Activated CD4-positive, alpha-beta T cell treated with anti-CD3 and anti-CD28 coated beads for 36 hours (primary cell): ENCODE measurements around the gene CDIPT. TPM values are rescaled to one million over a fixed set of nuclear protein-coding genes. Genes with fewer than 3 reads are reported as not detected.

Source experiments
- ATAC-seq: fragments of 200-7000 bp; cut with Tn5 transposase; one replicate; pipeline ENCODE4 v1.10.0; 2021; ENCODE audit warnings: mild to moderate bottlenecking, moderate library complexity
- CTCF ChIA-PET: fragments of 350-600 bp; sonication (Branson Sonifier 250); formaldehyde crosslinking; loops from one replicate; lab custom pipeline; 2021; ENCODE audit warnings: antibody characterized with exemption; lab: Charles Lee
- POLR2A ChIA-PET: fragments of 350-600 bp; sonication (Branson Sonifier 250); formaldehyde crosslinking; loops from one replicate; lab custom pipeline; 2021; ENCODE audit warnings: antibody characterized with exemption, inconsistent platforms; lab: Charles Lee
- DNase-seq: peaks from one replicate; pipeline ENCODE4 v3.0.0-alpha.2; 2020
- H3K27ac Mint-ChIP-seq: one replicate; pipeline ENCODE4 v1.8.0; 2021; ENCODE audit warnings: mixed read lengths
- H3K27me3 Mint-ChIP-seq: one replicate; pipeline ENCODE4 v1.8.0; 2021; ENCODE audit warnings: mixed read lengths
- H3K36me3 Mint-ChIP-seq: one replicate; pipeline ENCODE4 v1.8.0; 2021; ENCODE audit warnings: low read depth, mixed read lengths
- H3K4me1 Mint-ChIP-seq: one replicate; pipeline ENCODE4 v1.8.0; 2021; ENCODE audit warnings: mixed read lengths
- H3K4me3 Mint-ChIP-seq: one replicate; pipeline ENCODE4 v1.8.0; 2021; ENCODE audit warnings: mild to moderate bottlenecking, moderate library complexity, mixed read lengths
- H3K9me3 Mint-ChIP-seq: one replicate; pipeline ENCODE4 v1.8.0; 2021; ENCODE audit warnings: low read depth, mixed read lengths
- intact Hi-C, 2 experiments: fragments of 100-400 bp; cut with DNase I in 1 of 2; cut with micrococcal nuclease in 1 of 2; formaldehyde crosslinking; loops; one replicate each; pipeline versions ENCODE4 v1.14.2 to v1.15.1; 2022 to 2024; cut with DNase I, micrococcal nuclease
- total RNA-seq, 2 experiments: library from RNA; stranded (reverse); gene quantifications; one replicate each; pipeline ENCODE4 v1.2.3, GENCODE V29; 2021

Gene CDIPT
- total RNA-seq, 2 experiments from 2014 or later, result 35.1 to 50.0 TPM

DNA sequence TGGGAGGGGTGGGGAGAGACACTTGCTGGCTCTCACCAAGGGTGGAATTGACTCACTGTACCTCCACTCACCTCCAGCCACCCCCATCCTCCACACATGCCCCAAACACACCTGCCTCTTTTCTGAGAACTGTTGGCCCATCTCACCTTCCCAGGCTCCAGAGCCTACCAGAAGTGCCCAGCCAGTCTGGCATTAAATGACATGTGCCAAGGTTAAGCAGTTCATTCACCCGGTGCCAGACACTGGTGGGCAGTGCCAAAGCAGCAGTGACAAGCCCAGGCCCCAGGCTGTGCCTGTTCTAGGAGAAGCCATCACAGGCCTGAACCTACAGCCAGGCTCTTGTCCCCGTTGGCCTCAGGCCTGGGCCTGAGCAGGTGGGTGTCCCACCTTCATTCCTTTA lies 31.5 kb downstream of the CDIPT start:
- Mint-ChIP-seq H3K36me3 (peaks cover 31% of the 10 kb centered on the region), H3K4me1 (peaks cover 37% of the 10 kb centered on the region), H3K9me3 (no peaks in the 10 kb centered on the region), H3K27ac (no peak overlapping the region), H3K27me3 (no peaks in the 10 kb centered on the region), H3K4me3 (no peak overlapping the region)
- DNase-seq (no peak), ATAC-seq (no peak)
- ChIA-PET POLR2A (no interaction called here), CTCF (no interaction called here)
- intact Hi-C loops, result no loop called here

DNA sequence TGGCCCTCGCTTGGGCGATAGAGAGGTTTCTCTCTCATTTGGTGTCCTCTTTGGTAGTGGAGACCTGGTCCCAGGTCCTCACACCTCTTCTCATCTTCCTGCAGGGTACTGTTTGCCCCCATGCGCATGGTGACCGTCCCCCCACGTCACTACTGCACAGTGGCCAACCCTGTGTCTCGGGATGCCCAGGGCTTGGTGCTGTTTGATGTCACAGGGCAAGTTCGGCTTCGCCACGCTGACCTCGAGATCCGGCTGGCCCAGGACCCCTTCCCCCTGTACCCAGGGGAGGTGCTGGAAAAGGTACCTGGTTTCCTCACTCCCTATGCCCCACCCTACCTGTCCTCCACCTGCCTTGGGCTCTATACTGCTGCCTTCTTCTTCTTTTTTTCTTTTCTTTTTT lies 32.3 kb downstream of the CDIPT start:
- Mint-ChIP-seq H3K4me3 (no peak overlapping the region), H3K27me3 (no peaks in the 10 kb centered on the region), H3K27ac (no peak overlapping the region), H3K4me1 (peaks cover 44% of the 10 kb centered on the region), H3K36me3 (peaks cover 28% of the 10 kb centered on the region), H3K9me3 (no peaks in the 10 kb centered on the region)
- ATAC-seq (no peak), DNase-seq (no peak)
- CTCF ChIA-PET, result no interaction called here
- intact Hi-C loops, result no loop called here
- POLR2A ChIA-PET, result no interaction called here

DNA sequence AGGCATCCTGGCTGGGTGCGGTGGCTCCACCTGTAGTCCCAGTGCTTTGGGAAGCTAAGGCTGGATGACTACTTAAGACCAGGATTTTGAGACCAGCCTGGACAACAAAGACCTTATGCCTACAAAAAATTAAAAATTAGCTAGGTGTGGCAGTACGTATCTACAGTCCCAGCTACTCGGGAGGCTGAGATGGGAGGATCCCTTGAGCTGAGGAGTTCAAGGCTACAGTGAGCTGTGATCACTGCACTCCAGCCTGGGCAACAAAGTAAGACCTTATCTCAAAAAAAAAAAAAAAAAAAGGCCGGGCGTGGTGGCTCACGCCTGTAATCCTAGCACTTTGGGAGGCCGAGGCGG lies 36.7 kb downstream of the CDIPT start:
- Mint-ChIP-seq H3K4me3 (peak overlapping the region; percentile 53), H3K36me3 (peaks cover 14% of the 10 kb centered on the region), H3K27me3 (no peaks in the 10 kb centered on the region), H3K9me3 (no peaks in the 10 kb centered on the region), H3K27ac (peak overlapping the region; percentile 92), H3K4me1 (peaks cover 78% of the 10 kb centered on the region)
- DNase-seq (no peak), ATAC-seq (no peak)
- intact Hi-C loops, result loop anchor here in 1 of 2 experiments (2.0 kb wide), 2 partner anchors 42 to 818 kb away; no protein-coding TSS in a partner anchor
- POLR2A ChIA-PET, result interaction anchor here (0.7 to 4.5 kb wide), 6 partner anchors 8 to 360 kb away, joined by 3 to 25 read pairs (median 6); partner anchors contain the start of gene PAGR1
- CTCF ChIA-PET, result interaction anchor here (0.6 to 6.4 kb wide), 11 partner anchors 8 to 268 kb away, joined by 3 to 53 read pairs (median 4); partner anchors contain the start of gene PAGR1

DNA sequence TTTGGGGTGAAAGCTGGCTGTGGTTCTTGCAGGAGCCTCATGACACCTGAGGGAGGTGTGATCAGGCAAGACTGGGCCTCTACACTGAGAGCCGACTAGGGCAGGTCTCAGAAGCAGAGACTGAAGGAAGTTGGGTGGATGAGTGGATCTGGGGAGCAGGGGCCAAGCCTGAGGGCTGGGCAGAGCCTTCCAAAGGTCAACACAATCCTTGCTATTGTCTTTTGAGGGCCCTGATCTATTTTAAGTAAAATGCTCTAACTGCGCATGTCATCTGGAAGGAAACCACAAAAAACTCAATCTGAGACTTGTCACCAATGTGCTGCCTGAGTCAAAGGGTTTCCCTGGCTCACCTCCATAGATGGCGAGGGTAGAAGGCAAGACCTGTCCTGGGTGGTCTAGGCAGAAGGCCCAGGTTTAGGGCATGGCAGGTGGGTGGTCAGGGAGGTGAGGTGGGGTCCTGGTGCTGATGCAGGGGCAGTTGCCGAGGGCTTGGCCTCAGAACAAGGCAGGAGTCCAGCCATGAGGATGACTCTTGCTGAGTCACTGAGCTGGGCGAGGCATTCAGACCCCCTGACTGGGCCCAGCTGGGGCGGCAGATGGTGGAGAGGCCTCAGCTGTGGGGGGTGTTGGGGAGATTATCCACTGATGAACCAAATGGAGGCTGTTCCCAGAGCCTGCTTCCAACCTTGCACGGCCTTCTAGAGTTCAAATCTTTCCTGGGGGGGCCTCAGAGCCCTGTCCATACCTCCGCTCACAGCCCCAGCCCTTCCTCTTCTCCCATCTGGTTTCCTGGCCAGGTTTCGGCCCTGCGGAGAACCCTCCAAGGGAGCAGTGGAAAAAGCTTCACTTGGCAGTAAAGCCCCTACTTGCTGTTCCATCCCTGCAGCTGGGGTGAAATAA lies 37.6 kb downstream of the CDIPT start:
- peak overlapping the region; percentile 91 for H3K27ac Mint-ChIP-seq

DNA sequence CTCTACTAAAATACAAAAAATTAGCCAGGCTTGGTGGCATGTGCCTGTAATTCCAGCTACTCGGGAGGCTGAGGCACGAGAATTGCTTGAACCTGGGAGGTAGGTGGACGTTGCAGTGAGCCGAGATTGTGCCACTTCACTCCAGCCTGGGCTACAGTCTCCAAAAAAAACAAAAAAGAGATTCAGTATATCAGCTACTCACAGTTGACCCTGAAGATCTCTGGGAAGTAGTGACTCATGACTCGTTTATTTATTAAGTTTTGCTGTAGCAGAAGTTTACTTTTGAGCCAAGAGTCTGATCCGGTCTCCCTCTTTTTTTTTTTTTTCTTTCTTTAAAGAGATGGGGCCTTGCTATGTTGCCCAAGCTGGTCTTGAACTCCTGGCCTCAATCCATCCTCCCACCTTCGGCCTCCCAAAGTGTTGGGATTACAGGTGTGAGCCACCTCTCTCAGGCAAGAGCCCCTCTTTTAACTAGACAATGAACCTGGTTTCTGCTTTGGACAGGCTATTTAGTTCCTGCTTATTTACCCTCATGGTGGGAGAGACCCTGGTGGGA lies 38.4 kb downstream of the CDIPT start:
- peak overlapping the region; percentile 91 for H3K27ac Mint-ChIP-seq
- intact Hi-C loops, result loop anchor here (1.0 kb wide), 4 partner anchors 8 to 268 kb away; partner anchors contain the start of gene PAGR1 (in 1 of the 2)
- DNase-seq, result no peak
- peaks cover 78% of the 10 kb centered on the region for H3K4me1 Mint-ChIP-seq
- ChIA-PET POLR2A (interaction anchor here (0.6 to 4.5 kb wide), 6 partner anchors 8 to 647 kb away, joined by 3 to 25 read pairs (median 4); partner anchors contain the start of gene PAGR1), CTCF (interaction anchor here (0.7 to 6.4 kb wide), 6 partner anchors 9 to 151 kb away, joined by 3 to 53 read pairs (median 5); partner anchors contain the start of gene PAGR1)
- peak overlapping the region; percentile 53 for H3K4me3 Mint-ChIP-seq
- H3K36me3 Mint-ChIP-seq, result peaks cover 24% of the 10 kb centered on the region
- H3K9me3 Mint-ChIP-seq, result no peaks in the 10 kb centered on the region
- no peak for ATAC-seq
- no peaks in the 10 kb centered on the region for H3K27me3 Mint-ChIP-seq

More for the DNA sequence above, 37.6 kb downstream of the CDIPT start:
- Mint-ChIP-seq H3K4me3 (peak overlapping the region; percentile 53), H3K27me3 (no peaks in the 10 kb centered on the region), H3K9me3 (no peaks in the 10 kb centered on the region), H3K4me1 (peaks cover 78% of the 10 kb centered on the region), H3K36me3 (peaks cover 18% of the 10 kb centered on the region)
- POLR2A ChIA-PET, result interaction anchor here (0.6 to 4.5 kb wide), 4 partner anchors 7 to 93 kb away, joined by 3 to 25 read pairs (median 10); partner anchors contain the start of gene PAGR1
- DNase-seq (peak; percentile 72), ATAC-seq (peak; percentile 57)
- intact Hi-C loops, result loop anchor here (1.0 to 2.0 kb wide), 6 partner anchors 9 to 817 kb away; partner anchors contain the start of gene PAGR1 (in 1 of the 2)
- CTCF ChIA-PET, result interaction anchor here (0.7 to 6.4 kb wide), 7 partner anchors 9 to 150 kb away, joined by 3 to 53 read pairs (median 10); partner anchors contain the start of gene PAGR1

DNA sequence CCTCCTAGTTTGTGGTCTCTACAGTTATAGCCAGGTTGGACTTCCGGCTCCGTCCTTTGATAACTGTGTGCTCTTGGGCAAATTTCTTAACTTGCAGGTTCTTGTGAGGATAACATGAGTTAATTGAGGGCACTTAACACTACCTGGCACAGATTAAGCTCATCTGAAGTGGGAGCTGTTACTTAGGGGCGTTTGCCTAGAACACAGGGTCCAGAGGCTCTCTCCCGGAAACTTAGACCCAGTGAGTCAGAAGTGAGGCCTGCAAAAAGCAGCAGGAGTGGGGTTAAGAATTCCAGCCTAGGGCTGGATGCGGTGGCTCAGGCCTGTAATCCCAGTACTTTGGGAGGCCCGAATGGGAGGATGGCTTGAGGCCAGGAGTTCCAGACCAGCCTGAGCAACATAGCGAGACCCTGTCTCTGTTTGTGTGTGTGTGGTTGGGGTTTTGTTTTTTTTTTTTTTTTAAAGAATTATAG lies 41.3 kb downstream of the CDIPT start:
- CTCF ChIA-PET, result interaction anchor here (0.9 to 3.2 kb wide), 5 partner anchors 23 to 122 kb away, joined by 3 to 17 read pairs (median 7); partner anchors contain the start of gene KIF22

DNA sequence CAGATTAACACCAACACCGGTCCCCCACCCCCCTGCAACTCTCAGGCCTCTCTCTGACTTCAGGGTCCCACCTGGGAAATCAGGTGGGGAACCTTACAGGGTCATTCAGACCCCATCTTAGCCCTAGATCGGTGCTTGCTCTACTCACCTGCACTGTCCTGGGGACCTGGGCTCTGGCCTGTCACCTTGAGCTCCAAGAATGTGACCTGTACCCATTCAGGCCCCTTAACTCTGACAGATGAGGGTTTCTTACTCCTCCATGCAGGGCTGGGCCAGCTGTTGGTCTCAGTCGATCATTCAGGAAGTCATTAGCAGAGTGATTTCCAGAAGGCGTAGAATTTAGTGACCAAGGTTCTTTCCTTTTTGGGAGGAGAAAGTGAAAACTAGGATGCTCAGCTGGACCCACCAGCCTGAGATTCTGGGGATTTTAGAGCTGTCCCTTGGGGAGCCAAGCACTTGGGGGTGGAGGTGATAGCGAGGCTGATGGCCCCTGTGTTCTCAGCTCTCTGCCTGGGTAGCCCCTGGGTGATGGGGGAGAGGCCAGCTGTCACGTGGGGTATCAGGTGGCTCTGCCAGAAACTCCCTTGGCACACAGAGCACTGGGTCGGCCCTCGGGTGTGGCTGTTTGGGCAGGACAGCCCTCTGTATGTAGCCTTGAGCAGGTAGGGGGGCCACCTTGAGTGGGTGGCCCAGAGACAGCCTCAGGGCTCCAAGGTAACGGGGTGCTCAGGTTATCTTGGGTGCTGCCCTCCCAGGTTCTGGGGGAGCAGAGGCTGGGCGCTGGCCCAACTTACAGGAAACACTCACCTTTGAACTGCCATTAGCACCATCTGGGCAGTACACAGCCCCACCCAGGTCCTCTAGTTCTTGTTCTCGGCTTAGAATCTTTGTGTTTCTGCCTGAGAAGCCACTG lies 42.0 kb downstream of the CDIPT start:
- H3K9me3 Mint-ChIP-seq, result no peaks in the 10 kb centered on the region
- H3K27me3 Mint-ChIP-seq, result no peaks in the 10 kb centered on the region
- peaks cover 71% of the 10 kb centered on the region for H3K4me1 Mint-ChIP-seq
- H3K36me3 Mint-ChIP-seq, result peaks cover 44% of the 10 kb centered on the region
- DNase-seq (peak; percentile 78), ATAC-seq (peak; percentile 31)
- peak overlapping the region; percentile 95 for H3K27ac Mint-ChIP-seq
- intact Hi-C loops, result no loop called here
- ChIA-PET POLR2A (interaction anchor here (0.7 to 2.0 kb wide), 2 partner anchors 13 to 27 kb away, joined by 3 to 7 read pairs; no protein-coding TSS in a partner anchor), CTCF (interaction anchor here (0.6 to 3.5 kb wide), 11 partner anchors 9 to 121 kb away, joined by 3 to 23 read pairs (median 6); partner anchors contain the start of genes KIF22 and PRRT2)
- peak overlapping the region; percentile 97 for H3K4me3 Mint-ChIP-seq

More for the DNA sequence above, 41.3 kb downstream of the CDIPT start:
- Mint-ChIP-seq H3K27me3 (no peaks in the 10 kb centered on the region), H3K36me3 (peaks cover 44% of the 10 kb centered on the region), H3K4me1 (peaks cover 78% of the 10 kb centered on the region), H3K9me3 (no peaks in the 10 kb centered on the region), H3K4me3 (peak overlapping the region; percentile 97), H3K27ac (peak overlapping the region; percentile 95)
- peak; percentile 6 for DNase-seq
- POLR2A ChIA-PET, result interaction anchor here (0.6 to 0.7 kb wide), 2 partner anchors 36 to 145 kb away, joined by 3 to 6 read pairs; no protein-coding TSS in a partner anchor
- intact Hi-C loops, result no loop called here
- no peak for ATAC-seq

DNA sequence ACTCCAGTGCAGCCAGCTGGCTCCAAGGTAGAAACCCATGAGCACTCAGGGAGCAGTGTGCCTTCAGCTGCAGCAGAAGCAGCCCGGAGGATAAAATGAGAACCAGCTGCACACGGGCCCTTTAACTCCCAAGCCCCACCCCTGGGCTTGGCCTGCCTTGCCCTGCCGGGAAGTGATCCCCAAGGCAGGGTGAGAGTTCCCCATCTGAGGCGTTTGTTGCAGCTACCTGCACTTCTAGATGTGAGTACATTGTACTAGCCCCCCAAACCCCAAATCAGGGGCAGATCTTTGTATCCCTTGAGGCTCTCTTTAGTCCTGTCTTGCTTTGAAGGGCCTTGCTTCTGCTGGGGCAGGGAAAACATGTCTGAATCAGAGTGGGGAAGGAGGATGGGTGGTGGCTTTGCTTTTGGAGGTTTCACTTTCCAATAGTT lies 42.7 kb downstream of the CDIPT start, which contains the start of gene MVP:
MVP (plus strand) TSS at position 192 of the 431 bp plus-strand sequence. CDS start 10,088 bp downstream, outside the sequence.
- POLR2A ChIA-PET, result interaction anchor here (0.7 to 2.0 kb wide), 2 partner anchors 12 to 28 kb away, joined by 3 to 7 read pairs; no protein-coding TSS in a partner anchor
- peak within 1 kb of the TSS; percentile 95 for H3K27ac Mint-ChIP-seq
- H3K4me1 Mint-ChIP-seq, result peaks cover 68% of the 10 kb centered on the region
- H3K4me3 Mint-ChIP-seq, result peak within 1 kb of the TSS; percentile 97
- DNase-seq (peak; percentile 80), ATAC-seq (peak; percentile 18)
- H3K36me3 Mint-ChIP-seq, result peaks cover 44% of the 10 kb centered on the region
- intact Hi-C loops, result no loop called here
- H3K9me3 Mint-ChIP-seq, result no peaks in the 10 kb centered on the region
- H3K27me3 Mint-ChIP-seq, result no peaks in the 10 kb centered on the region
- CTCF ChIA-PET, result interaction anchor here (0.7 to 3.5 kb wide), 8 partner anchors 8 to 120 kb away, joined by 3 to 23 read pairs (median 5); partner anchors contain the start of genes KIF22 and PRRT2

DNA sequence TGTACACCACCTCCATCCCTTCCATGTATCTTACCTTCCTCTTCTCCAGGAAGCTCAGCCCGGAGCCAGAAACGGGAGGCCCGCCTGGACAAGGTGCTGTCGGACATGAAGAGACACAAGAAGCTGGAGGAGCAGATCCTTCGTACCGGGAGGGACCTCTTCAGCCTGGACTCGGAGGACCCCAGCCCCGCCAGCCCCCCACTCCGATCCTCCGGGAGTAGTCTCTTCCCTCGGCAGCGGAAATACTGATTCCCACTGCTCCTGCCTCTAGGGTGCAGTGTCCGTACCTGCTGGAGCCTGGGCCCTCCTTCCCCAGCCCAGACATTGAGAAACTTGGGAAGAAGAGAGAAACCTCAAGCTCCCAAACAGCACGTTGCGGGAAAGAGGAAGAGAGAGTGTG lies 43.5 kb downstream of the CDIPT start:
- Mint-ChIP-seq H3K4me1 (peaks cover 68% of the 10 kb centered on the region), H3K9me3 (no peaks in the 10 kb centered on the region), H3K27me3 (no peaks in the 10 kb centered on the region), H3K4me3 (peak overlapping the region; percentile 97), H3K27ac (peak overlapping the region; percentile 95), H3K36me3 (peaks cover 41% of the 10 kb centered on the region)
- POLR2A ChIA-PET, result interaction anchor here (2.0 kb wide), 1 partner anchor 12 kb away, joined by 7 read pairs; no protein-coding TSS in a partner anchor
- CTCF ChIA-PET, result interaction anchor here (0.6 to 3.5 kb wide), 3 partner anchors 22 to 34 kb away, joined by 3 to 23 read pairs (median 4); no protein-coding TSS in a partner anchor
- DNase-seq, result no peak
- intact Hi-C loops, result loop anchor here in 1 of 2 experiments (10.0 kb wide), 1 partner anchor 175 kb away; the partner anchor contains the start of genes HIRIP3 and INO80E
- no peak for ATAC-seq
